ENCODE results near the gene RPTOR. TPM values are rescaled to one million over a fixed set of nuclear protein-coding genes. Genes with fewer than 3 reads are reported as not detected.

The RPTOR gene
- total and polyA plus RNA-seq, 12 donors: 7.9 to 30.3 (median 25.6) TPM

- peaks cover 3 to 32% (median 16%) of the 10 kb centered on the region in 9 donors for H3K4me1 ChIP-seq
- H3K27ac ChIP-seq: peak overlapping the region in 1 of 10 donors; percentile 81
- 91 to 93% methylated on average over 31 to 40 of the region's 40 CpGs for WGBS, 2 donors
- DNase-seq (no peak), ATAC-seq (no peak)
- intact Hi-C loops (cut with DNase I): no loop called here
- no peaks in the 10 kb centered on the region for H3K9me3 ChIP-seq
- no peak for TF ChIP-seq CTCF (IDR thresholded peaks at IDR 0.05)
- no peak overlapping the region for H3K4me3 ChIP-seq
- peaks cover 0 to 63% (median 0%) of the 10 kb centered on the region in 9 donors for H3K36me3 ChIP-seq
- H3K27me3 ChIP-seq: no peaks in the 10 kb centered on the region
These were observed 344.9 kb downstream of the RPTOR start for GRCh38 chr17:80889231-80890195.

- Histone ChIP-seq H3K27me3 (no peaks in the 10 kb centered on the region), H3K9me3 (no peaks in the 10 kb centered on the region), H3K36me3 (peaks cover 0 to 62% (median under 1%) of the 10 kb centered on the region in 9 donors), H3K4me3 (peak overlapping the region in 1 of 10 donors; percentile 6), H3K4me1 (peaks cover 3 to 32% (median 16%) of the 10 kb centered on the region in 9 donors), H3K27ac (peak overlapping the region in 1 of 10 donors; percentile 81)
- DNase-seq (no peak), ATAC-seq (no peak)
- intact Hi-C loops (cut with DNase I): no loop called here
- 89 to 93% methylated on average over 31 of the region's 31 CpGs for WGBS, 2 donors
- no peak for TF ChIP-seq CTCF (IDR thresholded peaks at IDR 0.05)
These were observed 345.7 kb downstream of the RPTOR start for GRCh38 chr17:80890196-80890920.

- WGBS, 2 donors: 65 to 71% methylated on average over 18 of the region's 18 CpGs
- Histone ChIP-seq H3K9me3 (no peaks in the 10 kb centered on the region), H3K27me3 (no peaks in the 10 kb centered on the region), H3K4me1 (peaks cover 3 to 32% (median 16%) of the 10 kb centered on the region in 9 donors), H3K27ac (peak overlapping the region in 4 of 10 donors; percentile 5 to 81 (median 60)), H3K36me3 (peaks cover 0 to 62% (median 3%) of the 10 kb centered on the region in 9 donors), H3K4me3 (peak overlapping the region in 1 of 10 donors; percentile 6)
- intact Hi-C loops (cut with DNase I): no loop called here
- no peak for TF ChIP-seq CTCF (IDR thresholded peaks at IDR 0.05)
- ATAC-seq: peak in 6 of 8 donors; percentile 2 to 31 (median 10)
- DNase-seq: no peak
These were observed 346.3 kb downstream of the RPTOR start for GRCh38 chr17:80890921-80891396.
